DND-41 (cell line): ENCODE results near the gene FOXJ3.
A peak's percentile ranks its signal among the peaks of the same experiment; 100 is the strongest.

Experiments used
- ATAC-seq: fragments of 200-7000 bp; cut with Tn5 transposase; 3 replicates; pipeline ENCODE4 v1.9.1; 2021; ENCODE audit warnings: low read depth; ENCODE audit not compliant: insufficient read depth
- DNase-seq: peaks from one replicate; pipeline ENCODE4 v3.0.0-alpha.2; 2020
- H2AFZ ChIP-seq: 2 replicates; pipeline ENCODE4 v1.6.0; 2012; ENCODE audit warnings: low read depth, low read length
- H3K27ac ChIP-seq: 2 replicates; pipeline ENCODE4 v1.5.1; 2012; ENCODE audit warnings: low read length, inconsistent platforms
- H3K27me3 ChIP-seq: fragments of 200-600 bp; sonication (generic); 2 replicates; pipeline ENCODE4 v1.6.0; 2012; ENCODE audit warnings: low read length, mild to moderate bottlenecking, inconsistent platforms; ENCODE audit not compliant: insufficient read depth, poor library complexity
- H3K36me3 ChIP-seq: 2 replicates; pipeline ENCODE4 v1.5.1; 2012; ENCODE audit warnings: low read length, inconsistent platforms; ENCODE audit not compliant: insufficient read depth
- H3K4me1 ChIP-seq: 2 replicates; pipeline ENCODE4 v1.5.1; 2012; ENCODE audit warnings: mild to moderate bottlenecking, low read length; ENCODE audit not compliant: insufficient read depth
- H3K4me2 ChIP-seq: 2 replicates; pipeline ENCODE4 v1.6.0; 2012; ENCODE audit warnings: mild to moderate bottlenecking, moderate library complexity, low read length, inconsistent platforms; ENCODE audit not compliant: insufficient read depth
- H3K4me3 ChIP-seq, 2 experiments: fragments of 200-600 bp in 1 of 2; shearing (Covaris generic) in 1 of 2; 2 replicates each; pipeline ENCODE4 v1.5.1; 2012 to 2016; ENCODE audit warnings: inconsistent platforms in 2 of 2, low read length in 2 of 2, mild to moderate bottlenecking in 2 of 2, low read depth in 1 of 2, moderate library complexity in 1 of 2
- H3K79me2 ChIP-seq: 2 replicates; pipeline ENCODE4 v1.6.0; 2012; ENCODE audit warnings: low read length, inconsistent platforms; ENCODE audit not compliant: insufficient read depth
- H3K9ac ChIP-seq: 2 replicates; pipeline ENCODE4 v1.6.0; 2012; ENCODE audit warnings: low read depth, mild to moderate bottlenecking, inconsistent platforms, low read length, moderate library complexity
- H3K9me3 ChIP-seq: 2 replicates; pipeline ENCODE4 v1.5.1; 2012; ENCODE audit warnings: low read length, moderate library complexity, mild to moderate bottlenecking, inconsistent platforms; ENCODE audit not compliant: insufficient read depth, severe bottlenecking
- H4K20me1 ChIP-seq: 2 replicates; pipeline ENCODE4 v1.6.0; 2012; ENCODE audit warnings: low read length; ENCODE audit not compliant: insufficient read depth
- EZH2 ChIP-seq: IDR thresholded peaks from 3 replicates; pipeline ENCODE4 v1.6.1; 2012; ENCODE audit warnings: borderline replicate concordance, low read depth, mild to moderate bottlenecking, moderate library complexity, low read length, inconsistent platforms; ENCODE audit not compliant: severe bottlenecking
- TF ChIP-seq, protein P1 (sequence below): IDR thresholded peaks from 2 replicates; pipeline ENCODE4 v1.5.1; 2012; ENCODE audit warnings: borderline replicate concordance, low read length, moderate library complexity, mild to moderate bottlenecking; ENCODE audit not compliant: poor library complexity, severe bottlenecking; ENCODE audit errors: extremely low read depth

Gene FOXJ3

DNA sequence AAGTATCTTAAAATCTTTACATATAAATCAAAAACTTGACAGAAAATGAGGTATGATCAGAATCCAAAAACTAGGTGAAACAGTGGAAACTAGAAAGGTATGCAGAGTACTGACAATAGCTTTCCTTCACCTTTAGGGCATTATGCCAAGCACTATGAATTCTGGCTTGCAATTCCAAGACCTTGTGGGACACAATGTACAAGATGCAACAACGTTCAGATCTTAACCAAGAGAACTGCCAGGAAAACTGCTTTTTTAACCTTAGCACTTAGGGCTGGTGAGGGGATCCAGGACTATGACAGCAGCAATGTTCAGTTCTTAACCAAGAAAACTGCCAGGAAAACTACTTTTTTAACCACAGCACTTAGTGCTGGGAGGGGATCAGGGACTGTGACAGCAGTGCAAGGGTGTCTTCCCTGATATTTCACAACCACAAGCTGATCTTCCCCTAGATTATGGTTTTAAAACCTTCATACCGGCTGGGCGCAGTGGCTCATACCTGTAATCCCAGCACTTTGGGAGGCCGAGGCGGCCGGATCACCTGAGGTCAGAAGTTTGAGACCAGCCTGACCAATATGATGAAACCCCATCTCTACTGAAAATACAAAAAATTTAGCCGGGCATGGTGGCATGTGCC lies 22.3 kb downstream of the FOXJ3 start:
- H3K36me3 ChIP-seq, result peaks cover 10% of the 10 kb centered on the region
- H3K9me3 ChIP-seq, result no peaks in the 10 kb centered on the region
- TF ChIP-seq EZH2, result no peak
- TF ChIP-seq, protein P1, sequence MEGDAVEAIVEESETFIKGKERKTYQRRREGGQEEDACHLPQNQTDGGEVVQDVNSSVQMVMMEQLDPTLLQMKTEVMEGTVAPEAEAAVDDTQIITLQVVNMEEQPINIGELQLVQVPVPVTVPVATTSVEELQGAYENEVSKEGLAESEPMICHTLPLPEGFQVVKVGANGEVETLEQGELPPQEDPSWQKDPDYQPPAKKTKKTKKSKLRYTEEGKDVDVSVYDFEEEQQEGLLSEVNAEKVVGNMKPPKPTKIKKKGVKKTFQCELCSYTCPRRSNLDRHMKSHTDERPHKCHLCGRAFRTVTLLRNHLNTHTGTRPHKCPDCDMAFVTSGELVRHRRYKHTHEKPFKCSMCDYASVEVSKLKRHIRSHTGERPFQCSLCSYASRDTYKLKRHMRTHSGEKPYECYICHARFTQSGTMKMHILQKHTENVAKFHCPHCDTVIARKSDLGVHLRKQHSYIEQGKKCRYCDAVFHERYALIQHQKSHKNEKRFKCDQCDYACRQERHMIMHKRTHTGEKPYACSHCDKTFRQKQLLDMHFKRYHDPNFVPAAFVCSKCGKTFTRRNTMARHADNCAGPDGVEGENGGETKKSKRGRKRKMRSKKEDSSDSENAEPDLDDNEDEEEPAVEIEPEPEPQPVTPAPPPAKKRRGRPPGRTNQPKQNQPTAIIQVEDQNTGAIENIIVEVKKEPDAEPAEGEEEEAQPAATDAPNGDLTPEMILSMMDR, result no peak
- DNase-seq (no peak), ATAC-seq (0 out of 3 replicates have a peak, but pooled peaks have one; percentile 35)
- no peaks in the 10 kb centered on the region for H3K27me3 ChIP-seq
- no peak overlapping the region for H2AFZ ChIP-seq
- no peak overlapping the region for H3K9ac ChIP-seq
- H4K20me1 ChIP-seq, result peaks cover 68% of the 10 kb centered on the region
- H3K4me3 ChIP-seq, result no peak overlapping the region
- no peak overlapping the region for H3K27ac ChIP-seq
- 0 out of 2 replicates have a peak, but pooled peaks cover 3% of the 10 kb centered on the region for H3K4me1 ChIP-seq
- H3K79me2 ChIP-seq, result peaks cover 95% of the 10 kb centered on the region
- H3K4me2 ChIP-seq, result no peak overlapping the region

DNA sequence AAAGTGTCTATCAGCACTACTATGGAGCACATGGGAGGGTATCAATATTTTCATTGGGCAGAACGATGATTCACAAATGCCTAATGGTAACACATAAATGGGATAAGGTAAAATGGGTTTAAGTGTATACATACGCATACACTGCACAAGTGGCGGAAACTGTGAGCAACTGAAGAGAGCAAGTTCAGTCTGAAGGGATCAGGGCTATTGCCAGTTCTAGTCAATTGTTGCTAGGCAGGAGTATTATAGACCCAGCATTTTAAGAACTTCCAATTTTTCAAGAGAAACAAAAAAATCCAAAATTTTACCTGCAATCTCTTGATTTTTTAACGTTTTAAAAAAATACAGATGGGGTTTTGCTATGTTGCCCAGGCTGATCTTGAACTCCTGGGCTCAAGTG lies 23.1 kb downstream of the FOXJ3 start:
- Histone ChIP-seq H3K4me1 (0 out of 2 replicates have a peak, but pooled peaks cover 3% of the 10 kb centered on the region), H3K36me3 (peaks cover 14% of the 10 kb centered on the region), H3K79me2 (peaks cover 93% of the 10 kb centered on the region), H3K9ac (no peak overlapping the region), H3K9me3 (no peaks in the 10 kb centered on the region), H3K27me3 (no peaks in the 10 kb centered on the region), H4K20me1 (peaks cover 64% of the 10 kb centered on the region), H3K4me3 (no peak overlapping the region), H2AFZ (no peak overlapping the region), H3K27ac (no peak overlapping the region), H3K4me2 (no peak overlapping the region)
- TF ChIP-seq, protein P1, result no peak
- TF ChIP-seq EZH2, result no peak
- ATAC-seq (no peak), DNase-seq (no peak)

DNA sequence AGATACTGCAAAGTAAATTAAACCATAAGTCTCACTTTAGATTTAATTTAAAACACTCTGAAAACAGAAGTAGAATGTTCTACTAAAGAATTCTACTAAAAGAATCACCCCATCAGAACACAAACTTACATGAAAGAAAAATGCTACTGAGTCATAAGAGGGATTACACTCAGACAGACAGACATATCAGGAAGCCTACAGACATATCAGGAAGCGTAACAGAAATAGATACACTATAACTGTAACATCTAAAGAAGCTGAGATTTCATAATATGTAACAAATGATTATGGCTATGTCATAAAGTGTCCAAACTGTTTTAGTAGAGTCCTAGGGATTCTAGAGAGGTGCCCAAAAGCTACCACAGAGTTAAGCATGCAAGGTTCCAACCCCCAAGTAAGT lies 23.9 kb downstream of the FOXJ3 start:
- Histone ChIP-seq H3K79me2 (peaks cover 91% of the 10 kb centered on the region), H3K9ac (no peak overlapping the region), H3K9me3 (no peaks in the 10 kb centered on the region), H3K27me3 (no peaks in the 10 kb centered on the region), H3K4me3 (no peak overlapping the region), H3K27ac (no peak overlapping the region), H2AFZ (no peak overlapping the region), H3K36me3 (peaks cover 15% of the 10 kb centered on the region), H4K20me1 (peaks cover 61% of the 10 kb centered on the region), H3K4me1 (0 out of 2 replicates have a peak, but pooled peaks cover 3% of the 10 kb centered on the region), H3K4me2 (no peak overlapping the region)
- DNase-seq (no peak), ATAC-seq (no peak)
- TF ChIP-seq, protein P1, result no peak
- TF ChIP-seq EZH2, result no peak

DNA sequence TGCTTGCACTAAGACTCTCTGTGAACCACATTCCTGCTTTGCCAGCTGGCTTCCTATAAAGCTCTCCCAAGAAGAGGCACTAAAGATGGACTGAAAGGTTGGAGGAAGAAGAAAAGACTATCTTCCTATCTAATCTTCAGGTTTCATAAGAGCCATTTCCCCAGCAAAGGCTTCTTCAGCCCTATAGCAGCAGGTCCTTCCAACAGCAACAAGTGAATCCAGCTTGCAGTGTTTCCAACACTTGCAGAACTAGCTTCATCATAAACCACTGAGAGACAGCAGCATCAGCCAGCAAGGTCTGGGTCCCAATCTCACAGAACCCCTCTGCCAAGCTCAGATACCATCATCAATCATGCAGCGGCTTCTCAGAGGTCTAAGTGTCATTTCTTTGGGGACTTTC lies 28.1 kb downstream of the FOXJ3 start:
- Histone ChIP-seq H3K4me2 (no peak overlapping the region), H3K9ac (no peak overlapping the region), H3K36me3 (peaks cover 39% of the 10 kb centered on the region), H2AFZ (no peak overlapping the region), H3K9me3 (peaks cover 9% of the 10 kb centered on the region), H3K27me3 (no peaks in the 10 kb centered on the region), H3K27ac (no peak overlapping the region), H3K4me3 (no peak overlapping the region), H3K4me1 (no peaks in the 10 kb centered on the region), H4K20me1 (peaks cover 23% of the 10 kb centered on the region; the same call in 1 of the 2 replicates), H3K79me2 (peaks cover 90% of the 10 kb centered on the region)
- ATAC-seq (no peak), DNase-seq (no peak)
- TF ChIP-seq, protein P1, result no peak
- TF ChIP-seq EZH2, result no peak
